Activated CD8-positive, alpha-beta memory T cell treated with anti-CD3 and anti-CD28 coated beads, Interleukin-2, amount 10 ng/mL, durations not matched to agents 7 days and 5 days (primary cell): ENCODE data around the gene ANOS1. TPM values are rescaled to one million over a fixed set of nuclear protein-coding genes. Genes with fewer than 3 reads are reported as not detected.

Experiments used
- ATAC-seq: fragments of 150-1000 bp; cut with Tn5 transposase; one replicate; pipeline ENCODE4 v1.10.0; 2021; ENCODE audit warnings: moderate library complexity
- CTCF ChIA-PET: fragments of 350-600 bp; sonication (Branson Sonifier 250); formaldehyde crosslinking; loops from one replicate; lab custom pipeline; 2021; ENCODE audit warnings: antibody characterized with exemption; lab: Charles Lee
- DNase-seq: peaks from one replicate; pipeline ENCODE4 v3.0.0-alpha.2; 2020
- H3K27ac Mint-ChIP-seq: one replicate; pipeline ENCODE4 v1.8.0; 2021; ENCODE audit warnings: mild to moderate bottlenecking, mixed read lengths
- H3K27me3 Mint-ChIP-seq: one replicate; pipeline ENCODE4 v1.8.0; 2021; ENCODE audit warnings: mixed read lengths
- H3K36me3 Mint-ChIP-seq: one replicate; pipeline ENCODE4 v1.8.0; 2021; ENCODE audit warnings: mild to moderate bottlenecking, mixed read lengths
- H3K4me1 Mint-ChIP-seq: one replicate; pipeline ENCODE4 v1.8.0; 2021; ENCODE audit warnings: mixed read lengths
- H3K4me3 Mint-ChIP-seq: one replicate; pipeline ENCODE4 v1.8.0; 2021; ENCODE audit warnings: mild to moderate bottlenecking, moderate library complexity, mixed read lengths
- H3K9me3 Mint-ChIP-seq: one replicate; pipeline ENCODE4 v1.8.0; 2022; ENCODE audit warnings: low read depth, mixed read lengths
- total RNA-seq, 2 experiments: library from RNA; stranded (reverse); gene quantifications; one replicate each; pipeline ENCODE4 v1.2.3, GENCODE V29; 2021

Gene ANOS1
- total RNA-seq, 2 experiments from 2014 or later, result not detected

DNA sequence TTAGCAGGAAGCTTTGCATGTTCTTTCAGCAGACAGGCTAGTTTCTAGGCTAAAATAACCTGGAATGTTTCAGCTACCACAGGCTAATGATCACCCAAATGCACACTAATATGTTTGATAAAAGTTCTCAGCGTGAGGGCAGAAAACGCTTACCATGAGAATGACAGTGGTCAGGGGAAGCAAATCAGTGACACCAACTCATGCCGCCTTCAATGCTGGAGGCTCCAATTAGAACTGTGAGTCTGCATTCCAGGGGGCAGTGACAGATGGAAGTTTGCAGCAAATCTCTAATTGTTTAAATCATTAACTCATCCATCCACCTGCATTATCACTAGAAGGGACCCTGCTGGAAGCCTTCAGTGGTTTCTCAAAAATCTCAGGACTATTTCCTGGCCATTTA is 43.2 kb downstream of the ANOS1 start:
- CTCF ChIA-PET, result no interaction called here
- DNase-seq (no peak), ATAC-seq (no peak)
- Mint-ChIP-seq H3K27me3 (peaks cover 9% of the 10 kb centered on the region), H3K27ac (no peak overlapping the region), H3K4me1 (no peaks in the 10 kb centered on the region), H3K4me3 (no peak overlapping the region), H3K9me3 (no peaks in the 10 kb centered on the region), H3K36me3 (no peaks in the 10 kb centered on the region)

DNA sequence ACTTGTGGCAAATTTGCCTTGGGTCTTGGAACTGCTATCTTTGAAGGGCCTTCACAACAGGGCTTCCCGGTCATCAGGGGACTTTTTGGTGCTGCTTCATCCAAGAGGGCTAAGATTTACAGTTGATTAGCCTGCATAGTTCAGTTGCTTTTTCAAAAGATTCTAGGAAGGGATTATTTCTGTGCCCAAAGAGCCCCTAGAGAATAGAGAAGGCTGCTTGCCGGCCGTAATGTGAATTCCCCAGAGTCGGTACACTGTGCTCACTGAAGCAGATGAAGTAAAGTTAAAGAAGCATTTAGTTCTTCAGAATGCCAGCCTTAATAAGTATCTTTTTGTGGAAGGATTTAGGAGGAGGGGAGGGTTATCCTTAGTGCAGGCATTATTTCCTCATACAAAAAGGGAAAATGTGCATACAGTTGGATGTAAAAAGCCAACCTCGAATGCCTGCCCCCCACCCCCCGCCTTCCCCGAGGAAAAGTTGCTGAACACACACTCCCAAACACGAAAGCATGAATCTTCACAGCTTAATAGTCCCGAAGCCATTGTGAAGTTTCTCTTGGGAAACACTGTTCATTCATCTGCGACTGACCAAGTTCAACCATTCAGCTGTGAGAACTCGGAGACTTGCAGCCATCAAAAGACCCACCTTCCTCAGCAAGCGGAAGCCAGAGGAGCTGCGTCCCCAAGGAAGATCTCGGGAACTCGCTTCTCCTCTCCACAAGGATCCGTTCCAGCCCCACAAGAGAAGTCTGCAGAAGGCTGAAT is 47.6 kb downstream of the ANOS1 start:
- CTCF ChIA-PET, result no interaction called here
- Mint-ChIP-seq H3K36me3 (no peaks in the 10 kb centered on the region), H3K27ac (no peak overlapping the region), H3K27me3 (peaks cover 9% of the 10 kb centered on the region), H3K4me1 (no peaks in the 10 kb centered on the region), H3K9me3 (no peaks in the 10 kb centered on the region), H3K4me3 (no peak overlapping the region)
- DNase-seq (no peak), ATAC-seq (no peak)

- no peak overlapping the region for H3K27ac Mint-ChIP-seq
- no peak for ATAC-seq
- H3K4me1 Mint-ChIP-seq, result no peaks in the 10 kb centered on the region
- no peak for DNase-seq
- no peaks in the 10 kb centered on the region for H3K36me3 Mint-ChIP-seq
- H3K27me3 Mint-ChIP-seq, result peaks cover 6% of the 10 kb centered on the region
- H3K9me3 Mint-ChIP-seq, result no peaks in the 10 kb centered on the region
- CTCF ChIA-PET, result no interaction called here
- H3K4me3 Mint-ChIP-seq, result no peak overlapping the region
These were observed 48.2 kb downstream of the ANOS1 start for GRCh38 chrX:8683687-8684086.

- no peak for DNase-seq
- Mint-ChIP-seq H3K27ac (no peak overlapping the region), H3K4me1 (no peaks in the 10 kb centered on the region), H3K9me3 (no peaks in the 10 kb centered on the region), H3K4me3 (no peak overlapping the region), H3K36me3 (no peaks in the 10 kb centered on the region), H3K27me3 (no peaks in the 10 kb centered on the region)
- CTCF ChIA-PET, result no interaction called here
- ATAC-seq, result no peak
These were observed 52.4 kb downstream of the ANOS1 start for GRCh38 chrX:8679550-8679949.

DNA sequence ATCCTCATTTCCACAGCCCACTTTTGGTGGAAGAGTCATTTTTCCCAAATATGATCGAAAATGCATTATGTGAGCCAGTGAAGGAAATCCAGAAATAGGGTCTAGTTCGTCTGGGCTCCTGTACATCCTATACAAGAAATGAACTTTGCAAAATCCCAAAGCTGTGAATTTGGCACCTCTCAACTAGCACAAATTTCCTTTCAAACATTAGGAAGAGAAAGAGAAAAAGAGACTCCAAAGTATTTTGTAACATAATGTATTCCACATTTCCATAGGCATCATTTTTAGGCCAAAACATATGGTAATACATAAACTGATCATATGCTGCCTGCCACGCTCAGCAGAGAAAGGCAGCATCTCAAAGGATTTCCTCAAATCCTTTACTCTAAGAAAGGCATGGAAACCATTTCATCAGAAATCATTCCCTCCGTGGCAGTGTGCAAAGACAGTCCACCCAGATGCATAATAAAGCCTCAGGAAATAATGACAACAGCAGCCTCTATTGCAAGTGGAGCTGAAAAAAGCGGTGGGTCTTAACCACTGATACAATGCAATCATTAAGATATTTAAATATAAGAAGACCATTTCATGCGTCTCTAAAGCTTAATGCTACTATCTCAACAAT is 56.8 kb downstream of the ANOS1 start:
- Mint-ChIP-seq H3K4me1 (no peaks in the 10 kb centered on the region), H3K27ac (no peak overlapping the region), H3K4me3 (no peak overlapping the region), H3K27me3 (no peaks in the 10 kb centered on the region), H3K36me3 (no peaks in the 10 kb centered on the region), H3K9me3 (no peaks in the 10 kb centered on the region)
- no peak for DNase-seq
- CTCF ChIA-PET, result no interaction called here
- no peak for ATAC-seq

DNA sequence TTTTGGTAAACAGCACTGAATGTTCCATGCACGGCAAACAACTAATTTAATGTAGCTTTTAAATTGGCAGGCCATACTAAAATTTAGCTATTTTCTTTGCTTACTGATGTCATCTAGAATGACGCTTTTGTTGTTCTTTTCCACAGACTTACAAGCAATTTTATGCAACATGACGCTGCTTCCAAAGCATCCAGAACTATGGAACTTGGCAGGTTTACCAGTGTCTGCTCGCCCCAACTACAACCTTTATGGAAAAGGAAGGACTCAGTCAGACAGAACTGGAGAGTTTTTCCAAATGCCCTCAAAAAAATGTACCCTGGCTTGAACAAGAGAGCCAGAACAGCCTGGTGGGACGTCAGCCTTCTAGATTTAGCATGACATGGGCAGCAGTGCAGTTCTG is 58.7 kb downstream of the ANOS1 start:
- ATAC-seq (no peak), DNase-seq (no peak)
- Mint-ChIP-seq H3K27ac (no peak overlapping the region), H3K4me1 (no peaks in the 10 kb centered on the region), H3K9me3 (no peaks in the 10 kb centered on the region), H3K4me3 (no peak overlapping the region), H3K27me3 (no peaks in the 10 kb centered on the region), H3K36me3 (no peaks in the 10 kb centered on the region)
- CTCF ChIA-PET, result no interaction called here

GRCh38 chrX:8672176-8672575 is 59.8 kb downstream of the ANOS1 start:
- Mint-ChIP-seq H3K4me1 (no peaks in the 10 kb centered on the region), H3K36me3 (no peaks in the 10 kb centered on the region), H3K4me3 (no peak overlapping the region), H3K27me3 (no peaks in the 10 kb centered on the region), H3K27ac (no peak overlapping the region), H3K9me3 (no peaks in the 10 kb centered on the region)
- DNase-seq, result no peak
- ATAC-seq, result no peak
- CTCF ChIA-PET, result no interaction called here

DNA sequence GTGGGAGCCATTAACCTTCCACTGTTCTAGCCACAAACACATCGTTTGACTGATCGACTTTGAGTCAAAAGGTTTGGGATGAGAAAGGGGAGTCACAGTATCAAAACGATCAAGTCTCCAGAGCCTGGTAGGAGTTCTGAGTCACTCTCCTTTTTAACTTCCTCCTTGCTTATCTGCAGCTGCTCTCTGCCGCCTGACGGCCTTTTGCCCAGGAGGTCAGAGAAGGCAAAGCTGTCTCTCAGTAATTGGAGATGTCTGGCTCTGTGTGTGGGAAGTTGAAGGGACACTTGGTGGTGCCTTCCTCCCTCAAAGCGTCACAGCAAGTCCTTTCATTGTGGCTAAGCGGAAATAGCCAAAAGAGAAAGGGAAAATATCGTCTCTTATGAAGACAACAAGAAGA is 63.1 kb downstream of the ANOS1 start:
- Mint-ChIP-seq H3K36me3 (no peaks in the 10 kb centered on the region), H3K27me3 (no peaks in the 10 kb centered on the region), H3K4me1 (no peaks in the 10 kb centered on the region), H3K27ac (no peak overlapping the region), H3K9me3 (no peaks in the 10 kb centered on the region), H3K4me3 (no peak overlapping the region)
- DNase-seq (no peak), ATAC-seq (no peak)
- CTCF ChIA-PET, result no interaction called here

DNA sequence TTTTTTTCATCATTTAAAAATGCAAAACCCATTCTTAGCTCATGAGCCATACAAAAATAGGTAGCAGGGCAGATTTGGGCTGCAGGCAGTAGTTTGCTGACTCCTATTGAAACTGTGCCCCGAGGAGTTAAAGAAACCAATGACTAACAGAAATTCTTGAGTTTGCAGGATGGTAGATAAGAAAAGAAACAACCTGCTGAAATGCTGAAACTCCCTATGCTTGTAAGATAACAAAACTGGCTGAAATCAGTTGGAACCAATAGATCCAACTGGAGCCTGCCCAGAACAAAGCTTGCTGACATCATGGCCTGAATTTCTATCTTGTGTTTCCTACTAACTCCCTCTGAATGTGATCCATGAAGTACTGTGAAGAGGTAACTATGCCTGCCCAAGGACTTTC is 68.6 kb downstream of the ANOS1 start:
- Mint-ChIP-seq H3K27ac (no peak overlapping the region), H3K27me3 (no peaks in the 10 kb centered on the region), H3K4me3 (no peak overlapping the region), H3K4me1 (no peaks in the 10 kb centered on the region), H3K9me3 (no peaks in the 10 kb centered on the region), H3K36me3 (no peaks in the 10 kb centered on the region)
- DNase-seq (no peak), ATAC-seq (no peak)
- CTCF ChIA-PET, result no interaction called here

DNA sequence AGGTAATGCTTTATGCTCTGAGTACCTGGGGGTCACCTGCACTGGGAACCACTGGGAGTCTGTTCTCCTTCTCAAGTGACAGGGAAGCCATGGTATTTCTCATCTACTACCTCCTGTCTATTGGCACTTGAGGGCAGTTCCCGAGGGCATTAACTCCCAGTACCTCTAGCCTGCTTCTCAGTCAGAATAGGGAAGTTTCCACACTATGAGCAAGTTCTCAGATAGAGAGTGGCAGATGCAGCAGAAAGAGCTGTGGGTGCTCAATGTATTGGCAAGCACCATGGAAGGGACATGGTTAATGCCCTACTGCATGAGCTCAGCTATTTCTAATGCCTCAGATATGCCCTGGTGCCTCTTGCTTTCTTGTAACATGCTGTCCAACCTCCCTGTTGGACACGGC is 74.1 kb downstream of the ANOS1 start:
- DNase-seq (no peak), ATAC-seq (no peak)
- H3K27ac Mint-ChIP-seq, result no peak overlapping the region
- no peaks in the 10 kb centered on the region for H3K36me3 Mint-ChIP-seq
- H3K4me1 Mint-ChIP-seq, result no peaks in the 10 kb centered on the region
- no peak overlapping the region for H3K4me3 Mint-ChIP-seq
- CTCF ChIA-PET, result no interaction called here
- no peaks in the 10 kb centered on the region for H3K9me3 Mint-ChIP-seq
- H3K27me3 Mint-ChIP-seq, result no peaks in the 10 kb centered on the region

- Mint-ChIP-seq H3K36me3 (no peaks in the 10 kb centered on the region), H3K27me3 (no peaks in the 10 kb centered on the region), H3K9me3 (no peaks in the 10 kb centered on the region), H3K4me3 (no peak overlapping the region), H3K4me1 (no peaks in the 10 kb centered on the region), H3K27ac (no peak overlapping the region)
- DNase-seq (no peak), ATAC-seq (no peak)
- CTCF ChIA-PET, result no interaction called here
These were observed 78.0 kb downstream of the ANOS1 start for GRCh38 chrX:8653956-8654355.

DNA sequence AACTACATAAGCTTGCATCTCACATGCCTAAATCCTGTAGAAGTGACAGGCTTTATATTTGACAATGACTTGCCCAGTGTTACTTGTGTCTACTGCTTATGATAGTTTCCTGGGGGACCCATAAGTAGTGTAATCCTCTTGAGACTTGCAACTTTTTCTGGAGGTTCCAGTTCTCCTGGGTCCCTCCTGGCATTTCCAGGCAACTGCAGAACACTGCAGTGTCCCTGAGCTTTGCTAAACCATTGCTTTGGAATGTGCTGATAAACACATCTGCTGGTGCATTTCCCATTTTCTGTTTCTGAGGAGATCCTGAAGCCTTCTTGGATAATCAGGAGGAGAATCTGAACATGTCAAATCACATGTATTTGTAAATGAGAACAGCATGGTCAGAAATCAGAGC is 82.0 kb downstream of the ANOS1 start:
- no peak overlapping the region for H3K4me3 Mint-ChIP-seq
- no peak for DNase-seq
- no peaks in the 10 kb centered on the region for H3K27me3 Mint-ChIP-seq
- no peaks in the 10 kb centered on the region for H3K36me3 Mint-ChIP-seq
- H3K27ac Mint-ChIP-seq, result no peak overlapping the region
- CTCF ChIA-PET, result no interaction called here
- H3K4me1 Mint-ChIP-seq, result no peaks in the 10 kb centered on the region
- H3K9me3 Mint-ChIP-seq, result no peaks in the 10 kb centered on the region
- no peak for ATAC-seq

DNA sequence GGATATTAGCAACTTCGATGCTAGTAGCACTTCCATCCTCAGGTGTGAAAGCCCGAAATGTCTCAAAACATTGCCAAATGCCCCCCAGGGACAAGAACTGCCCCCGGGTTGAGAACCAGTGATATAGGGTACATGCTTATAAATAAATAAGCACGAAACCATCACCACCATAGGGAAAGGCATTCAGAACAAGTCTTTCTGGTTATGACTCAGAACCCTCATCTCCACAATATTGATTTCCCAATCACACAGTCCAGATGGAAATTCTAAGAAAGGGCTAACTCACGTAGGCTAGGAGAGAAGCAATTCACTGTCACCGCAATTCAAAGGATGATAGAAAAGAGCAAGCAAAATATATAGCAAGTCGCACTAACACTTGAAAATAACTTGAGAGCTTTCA is 84.8 kb downstream of the ANOS1 start:
- no peaks in the 10 kb centered on the region for H3K36me3 Mint-ChIP-seq
- H3K4me3 Mint-ChIP-seq, result no peak overlapping the region
- DNase-seq (no peak), ATAC-seq (no peak)
- no peaks in the 10 kb centered on the region for H3K27me3 Mint-ChIP-seq
- H3K27ac Mint-ChIP-seq, result no peak overlapping the region
- CTCF ChIA-PET, result no interaction called here
- no peaks in the 10 kb centered on the region for H3K9me3 Mint-ChIP-seq
- no peaks in the 10 kb centered on the region for H3K4me1 Mint-ChIP-seq

DNA sequence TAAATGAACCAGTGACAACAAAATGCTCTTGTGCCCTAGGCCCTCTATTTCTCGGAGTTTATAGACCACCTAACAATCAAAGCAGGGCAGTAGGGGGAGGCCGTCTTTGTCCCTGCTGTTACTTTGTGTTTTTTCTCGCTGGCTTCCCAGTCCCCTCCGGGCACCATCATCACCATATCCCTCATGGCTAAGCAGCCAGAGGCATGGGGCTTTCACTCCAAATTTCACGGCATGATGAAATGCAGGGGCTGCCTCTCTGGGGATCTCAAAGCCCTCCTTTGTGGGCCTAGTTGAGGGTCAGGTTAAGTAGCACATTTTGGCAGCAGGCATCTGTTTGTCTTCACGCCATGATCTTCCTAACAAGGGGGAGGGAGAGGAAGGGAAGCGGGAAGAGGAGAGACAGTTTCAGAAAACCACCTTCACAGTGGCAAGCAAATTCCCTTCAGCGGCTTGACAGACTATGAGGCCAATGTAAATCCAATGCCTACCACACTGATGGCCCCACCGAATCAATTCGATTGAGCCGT is 91.9 kb downstream of the ANOS1 start:
- no peaks in the 10 kb centered on the region for H3K27me3 Mint-ChIP-seq
- no peak overlapping the region for H3K4me3 Mint-ChIP-seq
- no peak for ATAC-seq
- CTCF ChIA-PET, result no interaction called here
- H3K36me3 Mint-ChIP-seq, result no peaks in the 10 kb centered on the region
- H3K27ac Mint-ChIP-seq, result no peak overlapping the region
- no peak for DNase-seq
- no peaks in the 10 kb centered on the region for H3K4me1 Mint-ChIP-seq
- H3K9me3 Mint-ChIP-seq, result no peaks in the 10 kb centered on the region
